NCI-H2107 (cell line): Measurements from ENCODE around the gene BAIAP3.

Experiments
- DNase-seq: peaks from one replicate; lab custom pipeline; 2025; lab: John Stamatoyannopoulos, UW

Gene BAIAP3

GRCh38 chr16:1394367-1394951 is 61.0 kb downstream of the BAIAP3 start:
- DNase-seq, result no peak

GRCh38 chr16:1395444-1396031 is 62.1 kb downstream of the BAIAP3 start:
- DNase-seq, result no peak

- no peak for DNase-seq
These were observed 64.3 kb downstream of the BAIAP3 start for GRCh38 chr16:1397779-1398178.

- DNase-seq, result no peak
These were observed 64.9 kb downstream of the BAIAP3 start for GRCh38 chr16:1398351-1398750.
